Mesenchymal stem cell (in vitro differentiated cells and primary cell): ENCODE results near the gene ADAM22.

Experiments
- DNase-seq: peaks from one replicate; pipeline ENCODE4 v3.0.0-alpha.2; 2013
- H2AFZ ChIP-seq: one replicate; pipeline ENCODE4 v1.6.1; 2013; ENCODE audit warnings: low read depth, mild to moderate bottlenecking, control low read depth, inconsistent platforms, low read length, moderate library complexity
- H2AK5ac ChIP-seq: 2 replicates; pipeline ENCODE4 v1.6.1; 2013; ENCODE audit warnings: low read length, moderate library complexity, mild to moderate bottlenecking, inconsistent platforms; ENCODE audit not compliant: severe bottlenecking
- H2BK120ac ChIP-seq: one replicate; pipeline ENCODE4 v1.6.1; 2013; ENCODE audit warnings: low read depth, mild to moderate bottlenecking, inconsistent platforms, low read length, moderate library complexity
- H2BK12ac ChIP-seq, 2 experiments: one replicate each; pipeline ENCODE4 v1.6.1; 2013; ENCODE audit warnings: inconsistent platforms in 2 of 2, low read length in 2 of 2, mild to moderate bottlenecking in 2 of 2, moderate library complexity in 2 of 2, control low read depth in 1 of 2
- H2BK15ac ChIP-seq: one replicate; pipeline ENCODE4 v1.6.1; 2013; ENCODE audit warnings: mild to moderate bottlenecking, low read depth, inconsistent platforms; ENCODE audit not compliant: poor library complexity, severe bottlenecking
- H2BK5ac ChIP-seq: 2 replicates; pipeline ENCODE4 v1.6.1; 2013; ENCODE audit warnings: low read depth, mild to moderate bottlenecking, low read length, control low read depth, inconsistent platforms; ENCODE audit not compliant: poor library complexity, severe bottlenecking
- H3K14ac ChIP-seq, 2 experiments: one replicate each; pipeline ENCODE4 v1.6.1; 2013; ENCODE audit warnings: inconsistent platforms in 2 of 2, low read length in 2 of 2, control low read depth in 1 of 2, mild to moderate bottlenecking in 1 of 2, moderate library complexity in 1 of 2
- H3K18ac ChIP-seq, 2 experiments: one replicate each; pipeline ENCODE4 v1.6.1; 2013; ENCODE audit warnings: inconsistent platforms in 2 of 2, low read length in 2 of 2, control low read depth in 1 of 2, low read depth in 1 of 2, mild to moderate bottlenecking in 1 of 2
- H3K23ac ChIP-seq, 2 experiments: one replicate each; pipeline ENCODE4 v1.6.1; 2013; ENCODE audit warnings: inconsistent platforms in 2 of 2, low read length in 2 of 2, mild to moderate bottlenecking in 2 of 2, moderate library complexity in 2 of 2, control low read depth in 1 of 2
- H3K27ac ChIP-seq: 2 replicates; pipeline ENCODE4 v1.5.1; 2013; ENCODE audit warnings: mild to moderate bottlenecking, moderate library complexity, low read length, control low read depth, inconsistent platforms; ENCODE audit not compliant: poor library complexity, severe bottlenecking
- H3K27me3 ChIP-seq, 2 experiments: 2 replicates each; pipeline versions ENCODE4 v1.6.1 to v1.7.0; 2013; ENCODE audit warnings: low read length in 2 of 2, mild to moderate bottlenecking in 2 of 2, moderate library complexity in 2 of 2, control low read depth in 1 of 2, inconsistent platforms in 1 of 2; ENCODE audit not compliant: control insufficient read depth in 1 of 2, insufficient read depth in 1 of 2
- H3K36me3 ChIP-seq, 2 experiments: 2 replicates each; pipeline versions ENCODE4 v1.6.1 to v1.7.0; 2013; ENCODE audit warnings: low read length in 2 of 2, control low read depth in 1 of 2, inconsistent platforms in 1 of 2, low read depth in 1 of 2, mild to moderate bottlenecking in 1 of 2; ENCODE audit not compliant: insufficient read depth in 2 of 2, control insufficient read depth in 1 of 2
- H3K4ac ChIP-seq, 2 experiments: one replicate each; pipeline ENCODE4 v1.6.1; 2013; ENCODE audit warnings: inconsistent platforms in 2 of 2, low read length in 2 of 2, mild to moderate bottlenecking in 2 of 2, moderate library complexity in 2 of 2, control low read depth in 1 of 2, low read depth in 1 of 2
- H3K4me1 ChIP-seq: 2 replicates; pipeline ENCODE4 v1.6.1; 2013; ENCODE audit warnings: low read depth, low read length, control low read depth; ENCODE audit not compliant: control insufficient read depth, insufficient read depth
- H3K4me2 ChIP-seq: 2 replicates; pipeline ENCODE4 v1.6.1; 2013; ENCODE audit warnings: low read length, mild to moderate bottlenecking, inconsistent platforms; ENCODE audit not compliant: poor library complexity, severe bottlenecking
- H3K4me3 ChIP-seq, 2 experiments: 2 replicates each; pipeline versions ENCODE4 v1.5.1 to v1.7.0; 2013; ENCODE audit warnings: low read length in 2 of 2, mild to moderate bottlenecking in 2 of 2, control low read depth in 1 of 2, low read depth in 1 of 2; ENCODE audit not compliant: insufficient read depth in 1 of 2
- H3K79me1 ChIP-seq: replicated peaks from 2 replicates; pipeline ENCODE4 v1.6.1; 2013; ENCODE audit warnings: mild to moderate bottlenecking, control low read depth, low read length, inconsistent platforms; ENCODE audit not compliant: poor library complexity, severe bottlenecking
- H3K9ac ChIP-seq: 2 replicates; pipeline ENCODE4 v1.7.0; 2013; ENCODE audit warnings: mild to moderate bottlenecking, low read length, moderate library complexity
- H3K9me3 ChIP-seq: 2 replicates; pipeline ENCODE4 v1.7.0; 2013; ENCODE audit warnings: mild to moderate bottlenecking, low read length; ENCODE audit not compliant: control insufficient read depth
- H4K8ac ChIP-seq: one replicate; pipeline ENCODE4 v1.6.1; 2013; ENCODE audit warnings: inconsistent platforms, mild to moderate bottlenecking, low read length, moderate library complexity
- H4K91ac ChIP-seq: one replicate; pipeline ENCODE4 v1.6.1; 2013; ENCODE audit warnings: mild to moderate bottlenecking, low read length, inconsistent platforms
- WGBS: methylation state at CpG from one replicate; pipeline ENCODE4 v1.1.7; 2013; ENCODE audit warnings: mixed read lengths; 5-methylcytosine and 5-hydroxymethylcytosine counted together

The ADAM22 gene

GRCh38 chr7:88146616-88147015 is 212.6 kb downstream of the ADAM22 start:
- H3K4me3 ChIP-seq, result no peak overlapping the region
- no peak overlapping the region for H2BK15ac ChIP-seq
- 80% methylated on average over 2 of the region's 2 CpGs for WGBS
- no peaks in the 10 kb centered on the region for H3K27me3 ChIP-seq
- H3K79me1 ChIP-seq, result no peaks in the 10 kb centered on the region
- no peak overlapping the region for H2AK5ac ChIP-seq
- no peaks in the 10 kb centered on the region for H3K9me3 ChIP-seq
- H3K14ac ChIP-seq, result no peak overlapping the region
- no peak overlapping the region for H3K9ac ChIP-seq
- H3K27ac ChIP-seq, result no peak overlapping the region
- no peaks in the 10 kb centered on the region for H3K4me1 ChIP-seq
- no peak overlapping the region for H2BK12ac ChIP-seq
- H3K23ac ChIP-seq, result no peak overlapping the region
- H4K8ac ChIP-seq, result no peak overlapping the region
- DNase-seq, result no peak
- H4K91ac ChIP-seq, result no peak overlapping the region
- no peak overlapping the region for H2BK5ac ChIP-seq
- no peak overlapping the region for H2AFZ ChIP-seq
- no peak overlapping the region for H3K4ac ChIP-seq
- H3K36me3 ChIP-seq, result no peaks in the 10 kb centered on the region
- H2BK120ac ChIP-seq, result no peak overlapping the region
- H3K4me2 ChIP-seq, result no peak overlapping the region
- no peak overlapping the region for H3K18ac ChIP-seq

GRCh38 chr7:88147341-88147740 is 213.3 kb downstream of the ADAM22 start:
- Histone ChIP-seq H2AK5ac (no peak overlapping the region), H3K79me1 (no peaks in the 10 kb centered on the region), H3K27ac (no peak overlapping the region), H2BK12ac (no peak overlapping the region), H3K18ac (no peak overlapping the region), H3K23ac (no peak overlapping the region), H3K4me3 (no peak overlapping the region), H2BK15ac (no peak overlapping the region), H3K27me3 (no peaks in the 10 kb centered on the region), H3K4me2 (no peak overlapping the region), H4K91ac (no peak overlapping the region), H3K4ac (no peak overlapping the region), H2AFZ (no peak overlapping the region), H3K36me3 (no peaks in the 10 kb centered on the region), H3K4me1 (no peaks in the 10 kb centered on the region), H3K9ac (no peak overlapping the region), H3K14ac (no peak overlapping the region), H2BK5ac (no peak overlapping the region), H2BK120ac (no peak overlapping the region), H3K9me3 (no peaks in the 10 kb centered on the region), H4K8ac (no peak overlapping the region)
- no peak for DNase-seq

- H3K4me2 ChIP-seq, result no peak overlapping the region
- H3K9ac ChIP-seq, result no peak overlapping the region
- no peaks in the 10 kb centered on the region for H3K9me3 ChIP-seq
- 65% methylated on average over 1 of the region's 1 CpG for WGBS
- H2BK120ac ChIP-seq, result no peak overlapping the region
- H3K4me3 ChIP-seq, result no peak overlapping the region
- no peaks in the 10 kb centered on the region for H3K4me1 ChIP-seq
- no peak overlapping the region for H3K18ac ChIP-seq
- no peak overlapping the region for H3K23ac ChIP-seq
- no peak overlapping the region for H2BK5ac ChIP-seq
- H4K8ac ChIP-seq, result no peak overlapping the region
- H4K91ac ChIP-seq, result no peak overlapping the region
- no peak overlapping the region for H3K14ac ChIP-seq
- H3K4ac ChIP-seq, result no peak overlapping the region
- no peaks in the 10 kb centered on the region for H3K79me1 ChIP-seq
- no peaks in the 10 kb centered on the region for H3K36me3 ChIP-seq
- no peak overlapping the region for H2BK12ac ChIP-seq
- H2BK15ac ChIP-seq, result no peak overlapping the region
- H2AK5ac ChIP-seq, result no peak overlapping the region
- no peak overlapping the region for H3K27ac ChIP-seq
- no peak for DNase-seq
- H3K27me3 ChIP-seq, result no peaks in the 10 kb centered on the region
- no peak overlapping the region for H2AFZ ChIP-seq
These were observed 213.9 kb downstream of the ADAM22 start for GRCh38 chr7:88147949-88148348.

GRCh38 chr7:88150033-88150432 is 216.0 kb downstream of the ADAM22 start:
- DNase-seq, result no peak
- no peak overlapping the region for H2AK5ac ChIP-seq
- no peak overlapping the region for H3K18ac ChIP-seq
- H2BK12ac ChIP-seq, result no peak overlapping the region
- no peak overlapping the region for H2BK120ac ChIP-seq
- no peak overlapping the region for H3K14ac ChIP-seq
- H4K8ac ChIP-seq, result no peak overlapping the region
- no peak overlapping the region for H2BK5ac ChIP-seq
- H3K27me3 ChIP-seq, result no peaks in the 10 kb centered on the region
- H3K23ac ChIP-seq, result no peak overlapping the region
- no peak overlapping the region for H3K4ac ChIP-seq
- H3K9me3 ChIP-seq, result no peaks in the 10 kb centered on the region
- H3K79me1 ChIP-seq, result no peaks in the 10 kb centered on the region
- H3K36me3 ChIP-seq, result no peaks in the 10 kb centered on the region
- H3K9ac ChIP-seq, result no peak overlapping the region
- no peak overlapping the region for H2AFZ ChIP-seq
- no peak overlapping the region for H4K91ac ChIP-seq
- H3K4me2 ChIP-seq, result no peak overlapping the region
- no peak overlapping the region for H3K4me3 ChIP-seq
- no peaks in the 10 kb centered on the region for H3K4me1 ChIP-seq
- no peak overlapping the region for H3K27ac ChIP-seq
- 92% methylated on average over 4 of the region's 4 CpGs for WGBS
- no peak overlapping the region for H2BK15ac ChIP-seq
